ENCODE results near the gene MACROH2A1.

MACROH2A1 gene

GRCh38 chr5:135312255-135312935 is 86.6 kb downstream of the MACROH2A1 start:
- no peak for DNase-seq (ENCODE audit: low read depth)
- TF ChIP-seq CTCF (IDR thresholded peaks at IDR 0.05; ENCODE audit: low read depth, low read length): no peak
- no peak overlapping the region for H3K4me3 ChIP-seq (ENCODE audit: low read depth, low read length)

GRCh38 chr5:135310328-135310989 is 88.6 kb downstream of the MACROH2A1 start:
- H3K4me3 ChIP-seq (ENCODE audit: low read depth, low read length): no peak overlapping the region
- DNase-seq (ENCODE audit: low read depth): no peak
- TF ChIP-seq POLR2A (IDR thresholded peaks at IDR 0.05; ENCODE audit: extremely low read depth, insufficient read length): no peak
- TF ChIP-seq MAX (IDR thresholded peaks at IDR 0.05; ENCODE audit: low read depth, low read length): no peak
- no peak for TF ChIP-seq MYC (IDR thresholded peaks at IDR 0.05; ENCODE audit: low read depth, low read length)
- TF ChIP-seq CTCF (IDR thresholded peaks at IDR 0.05; ENCODE audit: low read depth, low read length): no peak

- TF ChIP-seq POLR2A (IDR thresholded peaks at IDR 0.05; ENCODE audit: extremely low read depth, insufficient read length): no peak
- no peak for TF ChIP-seq MYC (IDR thresholded peaks at IDR 0.05; ENCODE audit: low read depth, low read length)
- TF ChIP-seq MAX (IDR thresholded peaks at IDR 0.05; ENCODE audit: low read depth, low read length): no peak
- TF ChIP-seq CTCF (IDR thresholded peaks at IDR 0.05; ENCODE audit: low read depth, low read length): no peak
- DNase-seq (ENCODE audit: low read depth): no peak
- H3K4me3 ChIP-seq (ENCODE audit: low read depth, low read length): no peak overlapping the region
Observed at GRCh38 chr5:135309391-135310327, 89.4 kb downstream of the MACROH2A1 start.

GRCh38 chr5:135308752-135309151 is 90.3 kb downstream of the MACROH2A1 start:
- no peak for TF ChIP-seq CTCF (IDR thresholded peaks at IDR 0.05; ENCODE audit: low read depth, low read length)
- DNase-seq (ENCODE audit: low read depth): no peak

GRCh38 chr5:135308245-135308644 is 90.8 kb downstream of the MACROH2A1 start:
- no peak overlapping the region for H3K4me3 ChIP-seq (ENCODE audit: low read depth, low read length)
- TF ChIP-seq CTCF (IDR thresholded peaks at IDR 0.05; ENCODE audit: low read depth, low read length) (no peak), MYC (IDR thresholded peaks at IDR 0.05; ENCODE audit: low read depth, low read length) (no peak), POLR2A (IDR thresholded peaks at IDR 0.05; ENCODE audit: extremely low read depth, insufficient read length) (no peak), MAX (IDR thresholded peaks at IDR 0.05; ENCODE audit: low read depth, low read length) (no peak)
- no peak for DNase-seq (ENCODE audit: low read depth)

More at GRCh38 chr5:135308752-135309151, 90.3 kb downstream of the MACROH2A1 start:
- H3K4me3 ChIP-seq (ENCODE audit: low read depth, low read length): no peak overlapping the region

Data from NB4 (cell line).